Trophoblast cell (in vitro differentiated cells and primary cell): ENCODE measurements around the gene LMF1.

Source experiments
- DNase-seq, 2 donors: peaks; one replicate each; pipeline ENCODE4 v3.0.0-alpha.2; 2016
- H2AFZ ChIP-seq: 2 replicates; pipeline ENCODE4 v1.6.1; 2013; ENCODE audit warnings: low read length, moderate library complexity, mild to moderate bottlenecking; ENCODE audit not compliant: insufficient read depth, poor library complexity
- H2AK5ac ChIP-seq: 2 replicates; pipeline ENCODE4 v1.6.1; 2013; ENCODE audit warnings: mild to moderate bottlenecking, low read length
- H2BK120ac ChIP-seq: 2 replicates; pipeline ENCODE4 v1.6.1; 2013; ENCODE audit warnings: low read length, mild to moderate bottlenecking, moderate library complexity; ENCODE audit not compliant: insufficient read depth, poor library complexity
- H2BK12ac ChIP-seq: 2 replicates; pipeline ENCODE4 v1.6.1; 2013; ENCODE audit warnings: mild to moderate bottlenecking, low read length, moderate library complexity
- H2BK5ac ChIP-seq: 2 replicates; pipeline ENCODE4 v1.6.1; 2013; ENCODE audit warnings: low read length, low read depth, moderate library complexity, mild to moderate bottlenecking; ENCODE audit not compliant: poor library complexity
- H3K14ac ChIP-seq: 2 replicates; pipeline ENCODE4 v1.6.1; 2013; ENCODE audit warnings: mild to moderate bottlenecking, low read length
- H3K18ac ChIP-seq: 2 replicates; pipeline ENCODE4 v1.6.1; 2013; ENCODE audit warnings: mild to moderate bottlenecking, low read length
- H3K23ac ChIP-seq: 2 replicates; pipeline ENCODE4 v1.6.1; 2013; ENCODE audit warnings: low read length
- H3K27ac ChIP-seq: 2 replicates; pipeline ENCODE4 v1.5.1; 2013; ENCODE audit warnings: low read depth, mild to moderate bottlenecking, inconsistent platforms, low read length, moderate library complexity
- H3K27me3 ChIP-seq: 2 replicates; pipeline ENCODE4 v1.6.1; 2013; ENCODE audit warnings: inconsistent platforms, mild to moderate bottlenecking, low read length, moderate library complexity; ENCODE audit not compliant: insufficient read depth
- H3K36me3 ChIP-seq, 2 experiments: 1 replicate in 1 of 2; 2 replicates in 1 of 2; pipeline ENCODE4 v1.6.1; 2013; ENCODE audit warnings: low read length in 2 of 2, mild to moderate bottlenecking in 2 of 2, moderate library complexity in 1 of 2; ENCODE audit not compliant: insufficient read depth in 2 of 2, control insufficient read depth in 1 of 2
- H3K4ac ChIP-seq: 2 replicates; pipeline ENCODE4 v1.6.1; 2013; ENCODE audit warnings: low read depth, mild to moderate bottlenecking, low read length, moderate library complexity
- H3K4me1 ChIP-seq, 2 experiments: 1 replicate in 1 of 2; 2 replicates in 1 of 2; pipeline ENCODE4 v1.6.1; 2013; ENCODE audit warnings: low read length in 2 of 2, mild to moderate bottlenecking in 2 of 2, moderate library complexity in 1 of 2; ENCODE audit not compliant: insufficient read depth in 2 of 2, control insufficient read depth in 1 of 2
- H3K4me2 ChIP-seq: 2 replicates; pipeline ENCODE4 v1.6.1; 2013; ENCODE audit warnings: inconsistent platforms, mild to moderate bottlenecking, low read length, moderate library complexity
- H3K4me3 ChIP-seq: 2 replicates; pipeline ENCODE4 v1.5.1; 2013; ENCODE audit warnings: mild to moderate bottlenecking, low read depth, low read length, inconsistent platforms
- H3K79me1 ChIP-seq: one replicate; pipeline ENCODE4 v1.6.1; 2013; ENCODE audit warnings: low read length
- H3K79me2 ChIP-seq: 2 replicates; pipeline ENCODE4 v1.6.1; 2013; ENCODE audit warnings: low read length, mild to moderate bottlenecking; ENCODE audit not compliant: control insufficient read depth, insufficient read depth, poor library complexity
- H3K9ac ChIP-seq: 2 replicates; pipeline ENCODE4 v1.6.1; 2013; ENCODE audit warnings: mild to moderate bottlenecking, low read length
- H3K9me3 ChIP-seq: 2 replicates; pipeline ENCODE4 v1.6.1; 2013; ENCODE audit warnings: low read depth, mild to moderate bottlenecking, control low read depth, inconsistent platforms, low read length; ENCODE audit not compliant: insufficient read depth
- H4K12ac ChIP-seq: 2 replicates; pipeline ENCODE4 v1.6.1; 2013; ENCODE audit warnings: low read depth, mild to moderate bottlenecking, low read length, moderate library complexity
- H4K8ac ChIP-seq: 2 replicates; pipeline ENCODE4 v1.6.1; 2013; ENCODE audit warnings: low read depth, mild to moderate bottlenecking, low read length, moderate library complexity
- H4K91ac ChIP-seq: one replicate; pipeline ENCODE4 v1.6.1; 2013; ENCODE audit warnings: low read depth, mild to moderate bottlenecking, low read length, moderate library complexity
- WGBS: extraction: QIAGEN DNeasy Blood & Tissue Kit; methylation state at CpG from one replicate; pipeline ENCODE4 v1.1.7; 2013; ENCODE audit warnings: missing lambda C conversion rate; ENCODE audit not compliant: insufficient read length, insufficient coverage; ENCODE audit errors: extremely low coverage; 5-methylcytosine and 5-hydroxymethylcytosine counted together

Gene LMF1

DNA sequence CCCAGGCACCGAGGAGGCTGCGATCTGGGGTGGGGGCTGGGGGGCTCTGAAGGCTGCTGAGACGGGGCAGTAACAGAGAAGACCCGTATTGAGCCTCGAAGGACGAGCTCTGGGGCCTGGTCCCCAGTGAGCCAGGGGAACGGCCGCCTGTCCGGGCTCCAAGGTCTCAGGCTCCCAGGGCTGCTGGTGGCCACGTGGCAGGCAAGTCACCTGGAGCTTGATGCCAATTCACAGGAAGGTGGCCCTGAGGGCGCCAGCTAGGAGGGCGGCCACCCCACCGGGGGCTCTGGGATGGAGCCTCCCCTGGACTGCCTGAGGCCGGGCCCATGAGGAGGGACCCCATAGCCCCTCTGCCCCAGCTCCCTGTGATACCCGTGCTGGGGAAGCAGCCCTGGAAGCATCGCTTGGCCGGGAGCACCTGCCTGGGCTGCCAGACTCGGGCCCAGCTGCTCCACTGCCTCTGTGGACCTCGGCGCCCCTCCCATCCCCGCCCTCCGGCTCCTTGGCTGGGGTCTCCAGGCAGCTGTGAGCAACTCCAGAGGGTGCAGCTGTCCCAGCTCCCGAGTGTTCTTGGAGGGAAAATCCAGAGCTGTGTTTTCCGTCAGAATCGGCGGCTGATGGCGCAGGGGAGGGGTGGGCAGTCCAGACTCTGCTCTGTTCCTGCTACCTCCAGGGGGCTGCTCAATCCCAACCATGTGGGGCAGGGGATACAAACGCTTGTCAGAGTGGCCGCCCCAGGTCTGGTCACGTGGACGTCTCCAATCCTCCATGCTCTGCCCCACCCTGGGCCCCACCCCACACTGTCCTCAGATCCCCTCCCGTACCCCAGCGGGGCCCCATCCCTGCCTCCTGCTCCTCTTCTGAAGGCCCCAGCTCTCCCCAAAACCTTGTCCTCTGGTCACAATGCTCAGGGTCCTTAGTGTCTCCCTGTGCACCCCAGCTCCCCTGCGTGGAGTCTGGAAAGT is 103.1 kb downstream of the LMF1 start:
- Histone ChIP-seq H3K9me3 (peaks cover 26% of the 10 kb centered on the region), H3K27ac (no peak overlapping the region), H2BK12ac (no peak overlapping the region), H3K9ac (no peak overlapping the region), H3K4me2 (no peak overlapping the region), H3K14ac (no peak overlapping the region), H3K4me1 (no peaks in the 10 kb centered on the region), H3K79me2 (no peaks in the 10 kb centered on the region), H2AFZ (no peak overlapping the region), H3K27me3 (no peaks in the 10 kb centered on the region), H3K23ac (no peak overlapping the region), H2BK120ac (no peak overlapping the region), H3K4ac (no peak overlapping the region), H3K79me1 (no peaks in the 10 kb centered on the region), H3K18ac (no peak overlapping the region), H2BK5ac (no peak overlapping the region), H2AK5ac (no peak overlapping the region), H4K8ac (no peak overlapping the region), H4K91ac (no peak overlapping the region), H3K4me3 (no peak overlapping the region), H3K36me3 (no peaks in the 10 kb centered on the region), H4K12ac (no peak overlapping the region)
- DNase-seq: no peak
- no CpG with 5 or more reads among the region's 34 CpGs for WGBS

DNA sequence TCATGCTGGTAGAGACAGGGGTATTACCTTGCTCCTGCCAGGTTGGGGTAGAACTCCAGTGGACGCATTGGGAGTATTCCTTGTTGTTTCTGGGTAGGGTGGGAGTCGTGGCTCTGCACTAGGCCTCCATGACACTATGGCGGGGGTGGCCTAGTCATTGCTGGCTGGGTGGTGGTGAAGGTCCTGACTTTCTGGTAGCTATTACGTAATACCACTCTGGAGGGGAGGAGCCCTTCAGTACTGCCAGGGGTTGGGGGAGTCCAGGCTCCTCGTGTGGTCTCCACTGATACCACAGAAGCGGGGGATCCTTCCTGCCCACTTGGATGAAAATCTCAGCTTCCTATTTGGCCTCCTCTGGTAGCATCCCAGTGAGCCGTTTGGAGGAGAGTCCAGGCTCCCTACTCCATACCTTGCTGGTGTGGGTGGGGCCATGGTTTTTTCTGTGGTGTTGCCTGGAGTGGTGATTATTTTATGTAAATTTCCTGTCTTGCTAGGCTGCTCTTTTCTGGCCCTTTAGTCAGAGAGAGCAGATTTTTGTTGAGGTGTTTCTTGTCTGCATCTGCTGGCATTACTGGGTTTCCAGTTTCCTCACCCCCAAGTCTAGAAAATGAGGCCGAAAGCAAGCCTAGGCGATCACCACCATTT is 104.4 kb downstream of the LMF1 start:
- H3K4ac ChIP-seq: no peak overlapping the region
- H3K18ac ChIP-seq: no peak overlapping the region
- H3K9ac ChIP-seq: no peak overlapping the region
- H2BK12ac ChIP-seq: no peak overlapping the region
- no peak overlapping the region for H4K8ac ChIP-seq
- no peaks in the 10 kb centered on the region for H3K27me3 ChIP-seq
- H2AFZ ChIP-seq: no peak overlapping the region
- H3K4me2 ChIP-seq: no peak overlapping the region
- H2BK120ac ChIP-seq: no peak overlapping the region
- no peak overlapping the region for H3K23ac ChIP-seq
- H2BK5ac ChIP-seq: no peak overlapping the region
- H3K79me2 ChIP-seq: no peaks in the 10 kb centered on the region
- no peak overlapping the region for H3K4me3 ChIP-seq
- no peak overlapping the region for H3K27ac ChIP-seq
- H2AK5ac ChIP-seq: no peak overlapping the region
- H3K9me3 ChIP-seq: peaks cover 26% of the 10 kb centered on the region
- WGBS: no CpG with 5 or more reads among the region's 9 CpGs
- H4K91ac ChIP-seq: no peak overlapping the region
- H3K36me3 ChIP-seq: no peaks in the 10 kb centered on the region
- no peak overlapping the region for H3K14ac ChIP-seq
- DNase-seq: no peak
- H4K12ac ChIP-seq: no peak overlapping the region
- H3K79me1 ChIP-seq: no peaks in the 10 kb centered on the region
- H3K4me1 ChIP-seq: no peaks in the 10 kb centered on the region

DNA sequence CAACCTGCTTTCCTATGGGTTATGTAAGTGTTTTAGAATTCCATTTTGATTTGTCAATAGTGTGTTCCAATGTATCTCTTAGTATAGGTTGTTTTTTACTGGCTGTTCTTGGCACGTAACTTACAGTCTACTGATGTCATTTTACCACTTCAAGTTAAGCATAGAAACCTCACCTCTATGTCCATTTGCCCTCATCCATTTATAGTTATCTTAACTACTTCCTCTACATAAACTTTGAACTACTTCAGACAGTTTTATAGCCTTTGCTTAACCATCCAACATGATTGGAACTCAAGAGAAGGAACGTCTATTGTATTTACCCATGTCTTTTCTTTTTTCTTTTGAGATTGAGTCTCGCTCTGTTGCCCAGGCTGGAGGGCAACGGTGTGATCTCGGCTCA is 105.8 kb downstream of the LMF1 start:
- Histone ChIP-seq H3K79me2 (no peaks in the 10 kb centered on the region), H2AK5ac (no peak overlapping the region), H3K79me1 (no peaks in the 10 kb centered on the region), H4K12ac (no peak overlapping the region), H2BK120ac (no peak overlapping the region), H3K18ac (no peak overlapping the region), H3K36me3 (no peaks in the 10 kb centered on the region), H3K27ac (no peak overlapping the region), H3K4me2 (no peak overlapping the region), H3K4me1 (no peaks in the 10 kb centered on the region), H4K8ac (no peak overlapping the region), H3K4ac (no peak overlapping the region), H2AFZ (no peak overlapping the region), H4K91ac (no peak overlapping the region), H2BK5ac (no peak overlapping the region), H3K9ac (no peak overlapping the region), H3K9me3 (peaks cover 25% of the 10 kb centered on the region), H3K27me3 (no peaks in the 10 kb centered on the region), H3K4me3 (no peak overlapping the region), H3K23ac (no peak overlapping the region), H3K14ac (no peak overlapping the region), H2BK12ac (no peak overlapping the region)
- no peak for DNase-seq
- WGBS: no CpG with 5 or more reads among the region's 5 CpGs

DNA sequence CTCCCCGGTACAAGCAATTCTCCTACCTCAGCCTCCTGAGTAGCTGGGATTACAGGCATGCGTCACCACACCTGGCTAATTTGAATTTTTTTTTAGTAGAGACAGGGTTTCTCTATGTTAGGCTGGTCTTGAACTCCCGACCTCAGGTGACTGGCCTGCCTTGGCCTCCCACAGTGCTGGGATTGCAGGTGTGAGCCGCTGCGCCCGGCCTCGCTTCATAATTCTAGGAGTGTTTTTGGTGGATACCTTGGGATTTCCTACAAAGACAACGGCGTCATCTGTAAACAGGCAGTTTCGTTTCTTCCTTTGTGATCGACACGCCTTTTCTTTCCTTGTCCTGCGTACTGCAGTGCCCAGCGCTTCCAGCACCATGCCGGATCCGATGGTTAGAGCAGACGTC is 109.3 kb downstream of the LMF1 start:
- no peak overlapping the region for H4K8ac ChIP-seq
- WGBS: no CpG with 5 or more reads among the region's 17 CpGs
- no peak overlapping the region for H3K27ac ChIP-seq
- no peak overlapping the region for H4K12ac ChIP-seq
- no peak overlapping the region for H3K14ac ChIP-seq
- no peaks in the 10 kb centered on the region for H3K36me3 ChIP-seq
- H3K79me1 ChIP-seq: no peaks in the 10 kb centered on the region
- no peak overlapping the region for H2BK5ac ChIP-seq
- no peak overlapping the region for H3K9ac ChIP-seq
- H3K27me3 ChIP-seq: no peaks in the 10 kb centered on the region
- H3K4ac ChIP-seq: no peak overlapping the region
- no peak overlapping the region for H3K18ac ChIP-seq
- no peak overlapping the region for H2AFZ ChIP-seq
- no peak overlapping the region for H3K23ac ChIP-seq
- H3K4me1 ChIP-seq: no peaks in the 10 kb centered on the region
- H3K9me3 ChIP-seq: peaks cover 33% of the 10 kb centered on the region
- H2AK5ac ChIP-seq: no peak overlapping the region
- H3K4me3 ChIP-seq: no peak overlapping the region
- no peak overlapping the region for H2BK12ac ChIP-seq
- no peak overlapping the region for H2BK120ac ChIP-seq
- no peak overlapping the region for H4K91ac ChIP-seq
- no peaks in the 10 kb centered on the region for H3K79me2 ChIP-seq
- no peak for DNase-seq
- no peak overlapping the region for H3K4me2 ChIP-seq
